Measurements from ENCODE around the gene ANKRD44. TPM values are rescaled to one million over a fixed set of nuclear protein-coding genes. Genes with fewer than 3 reads are reported as not detected.

The ANKRD44 gene
- total and polyA plus RNA-seq, 2 of the 8 experiments (the other 6 are each of a cell fraction or from before 2014, with no cell fraction given): 1.2 to 1.3 TPM

- no peak overlapping the region for H3K56ac ChIP-seq (replicated peaks; ENCODE audit: insufficient read length, low read depth, low read length)
- no peak overlapping the region for H3K27ac ChIP-seq (ENCODE audit: low read depth, low read length)
- no peaks in the 10 kb centered on the region for H3K4me1 ChIP-seq (replicated peaks in 1 of 4; ENCODE audit: control insufficient read depth in 3 of 4, insufficient read depth in 4 of 4, low read length in 3 of 4)
- H2BK15ac ChIP-seq (ENCODE audit: low read length): no peak overlapping the region
- H4K8ac ChIP-seq (ENCODE audit: extremely low read depth, insufficient read depth, low read length): no peak overlapping the region
- no peaks in the 10 kb centered on the region; a peak in 1 of 7 replicates for H3K27me3 ChIP-seq (replicated peaks in 1 of 4; ENCODE audit: control insufficient read depth in 3 of 4, extremely low read depth in 1 of 4, insufficient read depth in 3 of 4, low read length in 3 of 4)
- no peak overlapping the region for H2BK120ac ChIP-seq (replicated peaks; ENCODE audit: low read depth, low read length)
- H3K79me1 ChIP-seq (ENCODE audit: low read depth, low read length): no peaks in the 10 kb centered on the region
- H3K9ac ChIP-seq (replicated peaks in 1 of 4; ENCODE audit: extremely low read depth in 1 of 4, low read depth in 3 of 4, low read length in 3 of 4): no peak overlapping the region
- DNase-seq (ENCODE audit: low read depth in 1 of 2, low spot score in 2 of 2) (no peak), FAIRE-seq (no peak)
- H3K23ac ChIP-seq (ENCODE audit: insufficient read length): no peak overlapping the region
- POLR2A ChIA-PET (ENCODE audit: partially characterized antibody): no interaction called here
- H3K14ac ChIP-seq (ENCODE audit: insufficient read length): no peak overlapping the region
- H2AK5ac ChIP-seq (ENCODE audit: low read depth, low read length): no peak overlapping the region
- no peak overlapping the region for H2BK5ac ChIP-seq (ENCODE audit: low read depth, low read length)
- no peaks in the 10 kb centered on the region for H4K20me1 ChIP-seq (replicated peaks in 1 of 2; ENCODE audit: control insufficient read depth in 1 of 2, insufficient read depth in 2 of 2, low read length in 2 of 2)
- no peak overlapping the region for H4K5ac ChIP-seq (ENCODE audit: insufficient read length, low read depth, low read length)
- H2BK12ac ChIP-seq (ENCODE audit: low read depth, low read length): no peak overlapping the region
- no peak overlapping the region for H2BK20ac ChIP-seq (ENCODE audit: low read length)
- no peak overlapping the region for H3K4me2 ChIP-seq (ENCODE audit: insufficient read depth in 1 of 2, low read depth in 2 of 2, low read length in 2 of 2)
- TF ChIP-seq SAP30 (IDR thresholded peaks at IDR 0.05; ENCODE audit: insufficient read depth, insufficient replicate concordance, low read length): no peak
- no peak for TF ChIP-seq CHD1 (IDR thresholded peaks at IDR 0.05; ENCODE audit: low read depth, low read length)
- no peak for TF ChIP-seq POU5F1 (IDR thresholded peaks at IDR 0.05; ENCODE audit: low read depth, low read length)
- no peak for TF ChIP-seq GTF2F1 (IDR thresholded peaks at IDR 0.05; ENCODE audit: borderline replicate concordance, low read depth, low read length)
- TF ChIP-seq TAF1 (IDR thresholded peaks at IDR 0.05; ENCODE audit: low read depth, low read length): no peak
- TF ChIP-seq RXRA (IDR thresholded peaks at IDR 0.05; ENCODE audit: insufficient read depth, low read depth, low read length): no peak
- no peak for TF ChIP-seq CTBP2 (IDR thresholded peaks at IDR 0.05; ENCODE audit: borderline replicate concordance, insufficient read depth, insufficient read length, low read length)
- no peak for TF ChIP-seq RAD21 (IDR thresholded peaks at IDR 0.05 in 1 of 2, conservative IDR thresholded peaks at IDR 0.05 in 1 of 2; ENCODE audit: low read depth in 2 of 2, low read length in 2 of 2)
- no peak for TF ChIP-seq RBBP5 (IDR thresholded peaks at IDR 0.05; ENCODE audit: borderline replicate concordance, low read depth, low read length)
- no peak for TF ChIP-seq BRCA1 (IDR thresholded peaks at IDR 0.05; ENCODE audit: low read depth, low read length)
- TF ChIP-seq ASH2L (IDR thresholded peaks at IDR 0.05; ENCODE audit: low read length): no peak
- TF ChIP-seq EZH2 (IDR thresholded peaks at IDR 0.05; ENCODE audit: low read depth, low read length, severe bottlenecking): no peak
- no peak for TF ChIP-seq HDAC6 (IDR thresholded peaks at IDR 0.05; ENCODE audit: low read depth, low read length)
- no peaks in the 10 kb centered on the region for H3K23me2 ChIP-seq (ENCODE audit: low read depth, low read length)
- 0 out of 2 replicates have a peak overlapping the region, but pooled peaks have one; percentile 53 for H2AFZ ChIP-seq (ENCODE audit: low read length)
- CTCF ChIA-PET (ENCODE audit: partially characterized antibody): interaction anchor here (0.6 to 2.7 kb wide), 4 partner anchors 9 to 411 kb away, joined by 3 to 11 read pairs (median 4); no protein-coding TSS in a partner anchor
- no peaks in the 10 kb centered on the region for H3K36me3 ChIP-seq (ENCODE audit: control insufficient read depth in 2 of 4, insufficient read depth in 4 of 4, low read length in 3 of 4)
- H3K4ac ChIP-seq (replicated peaks; ENCODE audit: insufficient read length, low read depth, low read length): no peak overlapping the region
- WGBS, 2 experiments (ENCODE audit: extremely low coverage in 1 of 2, insufficient coverage in 1 of 2, insufficient read length in 1 of 2, insufficient replicate concordance in 2 of 2, low coverage in 1 of 2, low lambda C conversion rate in 2 of 2, missing lambda C conversion rate in 1 of 2): 93% methylated on average over 5 of the region's 5 CpGs; no CpG with 5 or more reads in 1 of the 2 experiments
- H3K18ac ChIP-seq (ENCODE audit: extremely low read depth, low read length): no peak overlapping the region
- no peak overlapping the region for H3K4me3 ChIP-seq (ENCODE audit: extremely low read depth in 1 of 4, insufficient read depth in 2 of 4, low read depth in 3 of 4, low read length in 4 of 4)
- no peaks in the 10 kb centered on the region for H3K9me3 ChIP-seq (ENCODE audit: insufficient read depth in 2 of 2, low read depth in 1 of 2, low read length in 1 of 2)
- H3K79me2 ChIP-seq (ENCODE audit: control insufficient read depth in 1 of 2, insufficient read depth in 2 of 2, low read length in 2 of 2): no peaks in the 10 kb centered on the region
- H4K91ac ChIP-seq (replicated peaks; ENCODE audit: insufficient read length, low read length): no peak overlapping the region
Measured at GRCh38 chr2:197345846-197346370, 35.3 kb upstream of the ANKRD44 start.

Measured in H1 (cell line).